Naive thymus-derived CD8-positive, alpha-beta T cell (primary cell): ENCODE measurements around the gene PTPRE. TPM values are rescaled to one million over a fixed set of nuclear protein-coding genes. Genes with fewer than 3 reads are reported as not detected.

ENCODE experiments used
- ATAC-seq, 2 donors: fragments of 150-1000 bp; cut with Tn5 transposase in 1 of 2; sonication (Bioruptor Pico), chemical (Tn5 transposase) in 1 of 2; 1 replicate in 1 of 2; 2 replicates in 1 of 2; pipeline ENCODE4 v1.10.0; 2021; ENCODE audit warnings: mild to moderate bottlenecking in 2 of 2, moderate library complexity in 2 of 2
- POLR2A ChIA-PET: fragments of 350-600 bp; sonication (Branson Sonifier 250); formaldehyde crosslinking; loops from one replicate; lab custom pipeline; 2021; ENCODE audit warnings: antibody characterized with exemption; lab: Charles Lee
- DNase-seq, 10 donors: peaks; one replicate each; pipeline versions ENCODE4 v3.0.0 to v3.0.0-alpha.2; 2020 to 2022
- H3K27ac Mint-ChIP-seq, 10 donors: one replicate each; pipeline ENCODE4 v1.8.0; 2020 to 2022; ENCODE audit warnings: mild to moderate bottlenecking in 10 of 10, mixed read lengths in 10 of 10, moderate library complexity in 4 of 10, inconsistent platforms in 1 of 10
- H3K27me3 Mint-ChIP-seq, 5 donors: one replicate each; pipeline ENCODE4 v1.8.0; 2021 to 2022; ENCODE audit warnings: mixed read lengths in 5 of 5
- H3K36me3 Mint-ChIP-seq, 3 donors: one replicate each; pipeline ENCODE4 v1.8.0; 2020 to 2022; ENCODE audit warnings: mixed read lengths in 3 of 3, mild to moderate bottlenecking in 2 of 3, inconsistent platforms in 1 of 3
- H3K4me1 Mint-ChIP-seq, 4 donors: one replicate each; pipeline ENCODE4 v1.8.0; 2021 to 2022; ENCODE audit warnings: mixed read lengths in 4 of 4
- H3K4me3 Mint-ChIP-seq, 10 donors: one replicate each; pipeline ENCODE4 v1.8.0; 2020 to 2022; ENCODE audit warnings: mild to moderate bottlenecking in 10 of 10, mixed read lengths in 10 of 10, moderate library complexity in 6 of 10, inconsistent platforms in 1 of 10
- H3K9me3 Mint-ChIP-seq, 9 donors: one replicate each; pipeline ENCODE4 v1.8.0; 2020 to 2022; ENCODE audit warnings: mixed read lengths in 9 of 9, mild to moderate bottlenecking in 3 of 9, inconsistent platforms in 1 of 9, moderate library complexity in 1 of 9
- polyA plus RNA-seq, 3 donors: library from polyadenylated mRNA; unstranded; fragments of 300-500 nt; fragmentation: Illumina TruSeq; gene quantifications; one replicate each; pipeline ENCODE4 v1.2.3, GENCODE V29; 2021
- total RNA-seq, 8 experiments: library from RNA in 2 of 8; stranded (reverse) in 2 of 8; gene quantifications; one replicate each; pipeline ENCODE4 v1.2.3 and lab custom pipeline; 2021 to 2026

The PTPRE gene
- total and polyA plus RNA-seq, 5 experiments from 2014 or later = 7.8 to 29.5 (median 17.6) TPM

DNA sequence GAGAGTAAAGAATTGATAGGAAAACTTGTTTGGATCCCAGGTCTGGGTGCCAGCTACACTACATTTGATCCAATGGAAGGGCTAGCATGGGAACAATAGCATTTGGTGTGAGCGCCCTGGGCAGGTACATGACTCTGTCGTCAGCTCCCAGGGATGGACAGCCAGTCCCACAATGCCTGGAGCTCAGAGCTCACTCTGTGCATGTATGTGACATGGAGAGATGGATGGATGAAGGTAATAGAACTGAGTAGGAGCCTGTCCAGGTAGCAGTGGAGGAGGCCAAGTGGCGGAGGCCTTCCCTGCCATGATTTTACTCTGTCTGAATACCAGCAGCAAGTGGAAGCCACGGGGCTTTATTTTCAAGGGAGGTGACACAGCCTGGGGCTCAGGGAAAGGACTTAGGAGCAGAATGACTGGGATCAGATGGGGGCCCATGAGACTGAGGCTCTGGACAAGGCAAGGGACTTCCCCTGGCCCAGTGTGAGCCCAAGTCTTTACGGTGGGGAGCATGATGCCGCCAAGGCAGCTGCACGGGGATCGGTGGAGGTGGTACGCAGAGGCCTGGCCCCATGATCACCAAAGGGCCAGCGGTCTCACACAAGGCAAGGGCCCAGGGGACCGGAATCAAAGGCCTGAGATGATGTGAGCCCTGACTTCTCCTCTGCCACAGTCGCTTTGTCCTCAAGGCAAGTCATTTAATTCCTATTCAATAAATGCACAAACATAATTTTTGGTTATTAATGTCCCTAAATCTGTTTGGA is 5.9 kb downstream of the PTPRE start:
- no peak overlapping the region for H3K27ac Mint-ChIP-seq
- POLR2A ChIA-PET = no interaction called here

DNA sequence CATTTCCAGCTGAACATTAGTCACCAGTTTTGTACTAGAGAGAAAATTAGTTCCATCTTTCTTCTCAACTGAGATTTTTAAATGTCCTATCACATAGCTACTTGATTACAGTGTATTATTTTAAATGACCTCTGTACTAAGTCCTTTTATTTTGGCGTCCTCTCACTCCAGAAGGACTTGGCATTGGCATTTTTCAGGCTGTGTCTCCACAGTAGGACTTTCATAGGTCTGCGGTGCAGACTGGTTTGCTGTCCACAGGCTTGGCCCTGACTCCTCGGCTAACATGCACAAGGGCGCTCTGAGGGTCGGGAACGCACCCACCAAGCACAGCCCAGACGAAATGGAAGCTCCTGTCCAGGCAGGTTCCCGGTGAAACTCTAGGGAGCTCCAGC is 6.5 kb downstream of the PTPRE start:
- POLR2A ChIA-PET = no interaction called here
- Mint-ChIP-seq H3K4me1 (peaks cover 0 to 2% (median 0%) of the 10 kb centered on the region in 4 donors), H3K36me3 (no peaks in the 10 kb centered on the region), H3K4me3 (no peak overlapping the region), H3K9me3 (peaks cover 0 to 3% (median 0%) of the 10 kb centered on the region in 9 donors), H3K27ac (no peak overlapping the region), H3K27me3 (peaks cover 5 to 13% (median 12%) of the 10 kb centered on the region in 5 donors)
- DNase-seq (no peak), ATAC-seq (no peak)

More for the DNA sequence above, 5.9 kb downstream of the PTPRE start:
- Mint-ChIP-seq H3K36me3 (no peaks in the 10 kb centered on the region), H3K4me3 (no peak overlapping the region), H3K9me3 (peaks cover 0 to 3% (median 0%) of the 10 kb centered on the region in 9 donors), H3K27me3 (peaks cover 7 to 18% (median 12%) of the 10 kb centered on the region in 5 donors), H3K4me1 (peaks cover 0 to 4% (median 1%) of the 10 kb centered on the region in 4 donors)
- ATAC-seq (no peak), DNase-seq (no peak)

DNA sequence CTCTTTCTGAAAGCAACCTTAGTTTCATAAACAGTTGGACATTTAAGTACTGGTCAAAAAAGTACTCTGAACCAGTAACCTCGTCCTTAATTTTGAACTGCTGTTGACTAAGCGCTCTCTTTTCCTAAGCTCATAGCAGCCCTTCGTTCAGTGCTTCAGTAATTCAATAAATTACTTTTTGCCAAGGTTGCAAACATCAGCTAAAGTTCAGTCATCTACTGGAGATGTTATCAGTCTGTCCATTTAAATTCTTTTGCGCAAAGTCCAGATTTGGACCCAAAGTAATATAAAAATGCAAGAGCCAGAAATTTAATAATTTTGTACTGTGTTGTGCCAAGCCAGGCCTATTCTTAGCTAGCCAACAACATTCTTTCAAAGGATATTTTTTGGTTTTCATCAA is 8.4 kb downstream of the PTPRE start:
- Mint-ChIP-seq H3K27ac (no peak overlapping the region), H3K36me3 (no peaks in the 10 kb centered on the region), H3K4me1 (peaks cover 0 to 11% (median 6%) of the 10 kb centered on the region in 4 donors), H3K27me3 (peaks cover 0 to under 1% (median 0%) of the 10 kb centered on the region in 5 donors), H3K9me3 (peaks cover 0 to 3% (median 0%) of the 10 kb centered on the region in 9 donors), H3K4me3 (no peak overlapping the region)
- no peak for DNase-seq
- POLR2A ChIA-PET = no interaction called here
- no peak for ATAC-seq

DNA sequence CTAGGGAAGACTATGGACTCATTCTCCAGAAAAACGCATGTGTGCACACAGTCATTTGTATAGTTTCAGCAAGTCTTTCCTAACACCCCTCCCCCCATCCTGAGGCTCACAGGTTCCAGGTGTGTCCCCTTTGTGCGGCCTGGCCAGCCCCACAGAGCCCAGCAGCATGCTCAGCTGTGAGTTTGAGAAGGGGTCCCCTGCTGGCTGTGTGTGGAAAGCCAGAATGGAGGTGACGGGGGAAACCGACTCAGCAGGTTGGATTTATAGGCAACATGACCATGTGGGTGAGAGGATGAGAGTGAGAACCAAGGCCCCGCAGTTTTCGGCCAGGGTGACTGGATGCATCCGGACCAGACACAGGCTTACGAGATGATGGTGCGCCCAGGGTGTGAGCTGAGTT is 9.9 kb downstream of the PTPRE start:
- Mint-ChIP-seq H3K27ac (no peak overlapping the region), H3K4me3 (no peak overlapping the region), H3K4me1 (peaks cover 0 to 17% (median 6%) of the 10 kb centered on the region in 4 donors), H3K9me3 (peaks cover 0 to 3% (median 0%) of the 10 kb centered on the region in 9 donors), H3K36me3 (no peaks in the 10 kb centered on the region), H3K27me3 (no peaks in the 10 kb centered on the region)
- ATAC-seq (no peak), DNase-seq (no peak)
- POLR2A ChIA-PET = no interaction called here

DNA sequence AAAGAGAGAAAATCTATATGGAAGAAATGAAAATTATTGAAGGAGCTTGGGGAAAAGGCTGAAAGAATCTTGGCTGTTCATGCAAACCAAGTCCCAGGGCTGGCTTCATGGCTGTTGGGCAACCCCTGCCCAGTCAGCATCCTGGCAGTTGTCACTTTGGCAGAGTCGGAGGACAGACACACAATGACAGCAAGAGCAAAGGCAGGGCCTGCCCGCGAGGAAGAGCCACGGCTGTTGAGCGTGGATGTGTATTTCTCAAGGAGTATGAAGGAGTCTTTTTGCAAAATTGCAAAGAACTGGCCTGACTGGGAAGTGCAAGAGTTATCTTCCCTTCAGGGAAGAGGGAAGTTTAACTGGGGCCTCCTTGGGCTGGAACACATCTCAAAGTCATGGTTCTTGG is 11.7 kb downstream of the PTPRE start:
- peaks cover 0 to 17% (median 6%) of the 10 kb centered on the region in 4 donors for H3K4me1 Mint-ChIP-seq
- peak overlapping the region in 1 of 10 donors; percentile 52 for H3K27ac Mint-ChIP-seq
- POLR2A ChIA-PET = no interaction called here
- no peaks in the 10 kb centered on the region for H3K36me3 Mint-ChIP-seq
- H3K9me3 Mint-ChIP-seq = peaks cover 0 to 3% (median 0%) of the 10 kb centered on the region in 9 donors
- ATAC-seq = no peak
- H3K4me3 Mint-ChIP-seq = no peak overlapping the region
- no peak for DNase-seq
- no peaks in the 10 kb centered on the region for H3K27me3 Mint-ChIP-seq

DNA sequence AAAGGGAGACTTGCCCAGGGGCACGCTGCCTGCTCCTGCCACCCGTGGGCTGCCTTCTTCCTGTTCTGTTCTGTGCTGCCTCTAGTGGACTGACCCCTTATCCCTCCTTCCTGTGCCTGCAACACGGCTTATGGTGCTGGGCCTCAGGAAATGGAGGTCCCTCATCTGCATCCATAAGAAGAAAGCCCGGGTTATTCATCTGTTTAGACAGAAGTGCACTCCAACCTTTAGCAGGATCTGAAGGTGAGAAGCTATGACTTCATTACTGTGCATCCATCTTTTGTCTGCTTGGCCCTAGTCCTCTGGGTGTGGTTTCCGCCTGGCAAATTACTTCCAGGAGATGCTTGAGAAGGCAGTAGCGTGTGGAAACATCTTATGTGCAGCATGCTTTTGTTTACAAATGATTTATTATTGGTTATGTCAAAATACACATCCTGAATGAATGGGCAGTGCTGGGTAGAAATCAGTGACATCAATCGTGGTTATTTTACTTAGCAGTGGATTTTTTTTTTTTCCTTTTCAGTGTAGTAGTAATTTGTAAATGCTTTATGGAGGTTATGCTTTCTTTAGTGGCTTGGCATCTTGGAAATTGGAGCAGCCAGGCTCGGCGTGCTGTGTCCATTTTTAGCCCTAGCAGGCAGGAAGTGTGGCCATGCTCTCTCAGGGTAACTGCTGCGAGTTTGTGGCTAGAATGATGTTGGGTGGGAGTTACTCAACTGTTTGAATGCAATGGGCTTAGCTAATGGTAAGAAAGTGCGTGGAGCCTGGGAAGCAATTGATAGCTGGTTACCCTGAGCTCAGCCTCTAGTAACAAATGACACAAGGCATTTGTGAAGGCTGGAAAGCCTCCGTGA is 12.7 kb downstream of the PTPRE start:
- no peak overlapping the region for H3K4me3 Mint-ChIP-seq
- peaks cover 0 to 17% (median 6%) of the 10 kb centered on the region in 4 donors for H3K4me1 Mint-ChIP-seq
- POLR2A ChIA-PET = no interaction called here
- H3K36me3 Mint-ChIP-seq = no peaks in the 10 kb centered on the region
- no peak overlapping the region for H3K27ac Mint-ChIP-seq
- H3K27me3 Mint-ChIP-seq = no peaks in the 10 kb centered on the region
- ATAC-seq (no peak), DNase-seq (no peak)
- peaks cover 0 to 3% (median 0%) of the 10 kb centered on the region in 9 donors for H3K9me3 Mint-ChIP-seq

DNA sequence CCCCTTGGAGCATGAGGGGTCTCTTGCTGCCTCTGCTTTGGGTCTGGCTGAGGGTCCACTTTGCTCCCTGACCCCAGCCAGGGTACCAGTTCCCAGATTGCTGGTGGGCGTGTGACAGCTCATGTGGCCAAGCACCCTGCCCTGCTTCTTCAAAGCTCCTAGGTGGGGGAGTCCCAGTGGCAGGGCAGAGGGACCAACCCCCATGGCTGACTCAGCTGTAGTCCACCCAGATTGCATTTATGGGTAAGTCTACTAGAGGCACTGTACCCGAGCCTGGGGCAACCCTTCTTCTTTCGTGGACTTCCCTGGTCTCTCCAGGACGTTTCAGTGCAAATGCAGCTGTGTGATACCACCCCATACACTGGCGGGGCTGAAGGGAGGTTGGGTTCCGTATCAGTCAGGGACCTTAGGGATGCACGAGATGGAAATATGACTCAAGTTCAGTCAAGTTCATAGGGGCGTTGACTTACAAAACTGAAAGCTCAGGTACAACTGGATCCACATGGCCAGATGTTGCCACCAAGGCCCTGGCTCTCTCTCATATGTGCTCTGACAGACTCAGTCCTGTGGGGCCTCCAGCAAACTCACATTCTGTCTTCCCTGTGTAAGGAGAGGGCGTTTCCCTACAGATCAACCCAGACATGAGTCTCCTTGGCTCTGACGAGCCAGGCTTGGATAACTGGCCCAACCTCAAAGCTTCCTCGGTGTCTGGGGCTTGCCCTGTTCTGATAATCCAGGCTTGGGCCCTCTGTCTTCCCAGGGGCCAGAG is 13.6 kb downstream of the PTPRE start:
- H3K27me3 Mint-ChIP-seq = no peaks in the 10 kb centered on the region
- peaks cover 0 to 17% (median 6%) of the 10 kb centered on the region in 4 donors for H3K4me1 Mint-ChIP-seq
- DNase-seq (no peak), ATAC-seq (no peak)
- H3K27ac Mint-ChIP-seq = peak overlapping the region in 1 of 10 donors; percentile 32
- peaks cover 0 to 3% (median 0%) of the 10 kb centered on the region in 9 donors for H3K9me3 Mint-ChIP-seq
- H3K36me3 Mint-ChIP-seq = no peaks in the 10 kb centered on the region
- POLR2A ChIA-PET = no interaction called here
- H3K4me3 Mint-ChIP-seq = no peak overlapping the region

DNA sequence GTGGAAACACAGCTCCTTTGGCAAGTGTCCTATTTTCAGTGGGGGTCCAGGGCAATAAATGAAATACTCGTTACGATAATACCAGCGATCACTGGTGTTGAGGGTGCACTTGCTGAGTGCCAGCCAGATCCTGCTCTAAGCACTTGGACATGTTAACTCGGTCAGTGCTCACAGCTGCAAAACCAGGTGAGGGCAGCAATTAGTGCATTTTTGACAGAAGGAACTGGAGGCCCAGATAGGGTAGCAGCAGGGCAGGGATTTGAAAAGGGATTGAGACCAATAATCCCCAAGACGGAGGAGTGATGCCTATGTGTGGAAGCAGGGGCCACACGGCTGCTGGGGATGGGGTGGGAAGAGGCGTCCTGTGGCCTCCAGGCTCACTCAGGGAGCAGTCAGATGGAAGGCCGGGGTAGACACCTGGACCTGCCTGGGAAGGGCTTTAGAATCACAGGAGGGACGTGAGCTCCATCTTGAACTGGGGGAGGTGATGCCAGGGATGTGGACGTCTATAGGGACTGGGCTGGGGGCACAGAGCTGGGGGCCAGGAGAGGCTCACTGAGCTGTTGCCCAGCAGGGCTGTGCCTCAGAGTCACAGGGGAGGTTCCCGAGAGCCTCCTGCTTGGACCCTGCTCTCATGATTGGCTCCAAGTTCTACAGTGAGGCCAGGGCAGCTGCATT is 14.3 kb downstream of the PTPRE start:
- no peak overlapping the region for H3K27ac Mint-ChIP-seq
- peaks cover 0 to 2% (median 0%) of the 10 kb centered on the region in 9 donors for H3K9me3 Mint-ChIP-seq
- POLR2A ChIA-PET = no interaction called here
- peaks cover 0 to 17% (median 6%) of the 10 kb centered on the region in 4 donors for H3K4me1 Mint-ChIP-seq
- no peaks in the 10 kb centered on the region for H3K36me3 Mint-ChIP-seq
- no peaks in the 10 kb centered on the region for H3K27me3 Mint-ChIP-seq
- no peak for DNase-seq
- ATAC-seq = no peak
- no peak overlapping the region for H3K4me3 Mint-ChIP-seq

DNA sequence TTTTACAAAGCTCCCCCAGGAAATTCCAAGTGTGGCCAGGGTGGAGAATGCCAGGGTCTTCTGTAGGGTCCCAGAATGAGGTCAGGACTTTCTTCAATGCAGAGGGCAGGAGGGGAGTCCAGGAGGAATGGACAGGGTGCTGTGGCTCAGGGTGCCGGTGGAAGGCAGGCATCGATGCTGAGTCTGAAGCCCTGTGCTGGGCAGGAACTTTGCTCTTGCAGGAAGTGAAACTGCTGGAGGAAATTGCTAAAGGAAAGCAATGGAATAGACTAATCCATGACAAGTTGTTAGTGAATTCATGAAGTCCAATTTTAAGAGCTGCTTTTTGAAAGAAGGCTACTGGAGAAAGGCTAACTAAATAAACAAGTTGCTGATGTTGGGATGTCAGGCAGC is 14.8 kb downstream of the PTPRE start:
- Mint-ChIP-seq H3K36me3 (no peaks in the 10 kb centered on the region), H3K9me3 (no peaks in the 10 kb centered on the region), H3K27me3 (peaks cover 0 to 2% (median 0%) of the 10 kb centered on the region in 5 donors), H3K4me1 (peaks cover 0 to 17% (median 6%) of the 10 kb centered on the region in 4 donors), H3K27ac (peak overlapping the region in 1 of 10 donors; percentile 41), H3K4me3 (no peak overlapping the region)
- POLR2A ChIA-PET = no interaction called here
- ATAC-seq (no peak), DNase-seq (no peak)

DNA sequence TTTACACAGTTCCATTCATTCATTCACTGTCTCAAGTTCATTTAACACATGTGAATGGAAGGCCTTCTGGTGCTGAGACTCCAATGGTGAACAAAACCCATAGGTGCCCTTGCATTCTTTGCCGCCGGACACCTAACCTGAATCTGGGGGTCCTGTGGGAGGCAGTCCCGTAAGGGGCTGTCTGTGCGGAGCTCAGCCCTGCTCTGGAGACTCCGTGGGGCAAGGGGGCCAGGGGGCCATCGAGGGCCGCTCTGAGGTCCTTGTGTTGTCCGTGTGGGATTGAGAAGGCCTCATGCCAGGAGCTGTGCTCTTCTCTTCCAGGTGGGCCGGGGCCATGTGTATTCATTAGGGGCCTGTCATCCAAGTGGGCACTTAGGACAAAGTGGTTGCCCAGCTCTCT is 15.3 kb downstream of the PTPRE start:
- Mint-ChIP-seq H3K4me3 (no peak overlapping the region), H3K4me1 (peaks cover 0 to 17% (median 6%) of the 10 kb centered on the region in 4 donors), H3K9me3 (no peaks in the 10 kb centered on the region), H3K27me3 (peaks cover 0 to 2% (median 0%) of the 10 kb centered on the region in 5 donors), H3K27ac (no peak overlapping the region), H3K36me3 (no peaks in the 10 kb centered on the region)
- ATAC-seq (no peak), DNase-seq (no peak)
- POLR2A ChIA-PET = no interaction called here

DNA sequence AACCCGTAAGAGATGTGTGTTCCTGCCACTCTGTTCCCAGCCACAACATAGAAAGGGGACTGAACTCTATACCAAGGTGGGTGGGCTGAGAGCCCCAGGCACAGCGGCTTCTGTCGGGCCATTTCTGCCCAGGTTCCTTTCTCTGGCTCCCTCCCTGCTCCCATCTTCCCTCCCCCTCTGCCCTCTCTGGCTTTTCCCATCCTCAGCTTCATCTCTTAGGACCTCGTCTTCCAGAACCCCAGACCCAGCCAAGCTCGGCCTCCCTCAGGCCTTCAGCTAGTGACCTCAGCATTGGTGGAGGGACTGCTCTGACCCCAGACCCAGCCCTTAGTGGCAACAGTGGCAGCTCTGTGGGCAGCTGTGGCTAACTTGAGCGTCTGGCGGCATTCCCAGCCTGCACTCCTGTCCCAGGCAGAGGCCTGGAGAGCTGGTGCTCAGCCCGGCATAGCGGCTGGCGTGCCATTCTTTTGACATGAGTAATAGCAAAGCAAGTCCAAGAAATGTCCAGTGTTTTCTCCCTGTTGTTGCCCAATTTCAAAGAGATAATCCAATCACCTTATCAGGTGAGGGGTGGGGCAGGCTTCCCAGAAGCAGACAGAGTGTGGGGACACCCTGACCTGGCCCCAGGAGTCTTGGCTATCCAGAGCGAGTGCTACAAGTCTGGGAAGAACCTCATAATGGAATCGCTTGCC is 15.9 kb downstream of the PTPRE start:
- no peak overlapping the region for H3K27ac Mint-ChIP-seq
- no peaks in the 10 kb centered on the region for H3K36me3 Mint-ChIP-seq
- H3K4me1 Mint-ChIP-seq = peaks cover 0 to 17% (median 6%) of the 10 kb centered on the region in 4 donors
- H3K4me3 Mint-ChIP-seq = no peak overlapping the region
- H3K27me3 Mint-ChIP-seq = peaks cover 0 to 2% (median 0%) of the 10 kb centered on the region in 5 donors
- H3K9me3 Mint-ChIP-seq = no peaks in the 10 kb centered on the region
- POLR2A ChIA-PET = no interaction called here
- no peak for ATAC-seq
- DNase-seq = no peak
